HuH-7 (cell line): ENCODE data around the gene CLDN5.

ENCODE experiments used
- DNase-seq: peaks from one replicate; pipeline ENCODE4 v3.0.0; 2011; ENCODE audit warnings: low spot score

The CLDN5 gene

GRCh38 chr22:19503869-19504268, 20.3 kb downstream of the CLDN5 start:
- no peak for DNase-seq

- DNase-seq: no peak
Observed at GRCh38 chr22:19503367-19503766, 20.8 kb downstream of the CLDN5 start.

GRCh38 chr22:19501897-19502447, 22.2 kb downstream of the CLDN5 start:
- no peak for DNase-seq

- DNase-seq: no peak
Observed at GRCh38 chr22:19499880-19500242, 24.3 kb downstream of the CLDN5 start.

- DNase-seq: no peak
Observed at GRCh38 chr22:19499236-19499879, 24.9 kb downstream of the CLDN5 start.

- DNase-seq: no peak
Observed at GRCh38 chr22:19498866-19499190, 25.4 kb downstream of the CLDN5 start.

- DNase-seq: no peak
Observed at GRCh38 chr22:19498154-19498865, 25.9 kb downstream of the CLDN5 start.

GRCh38 chr22:19497245-19497644, 27.0 kb downstream of the CLDN5 start:
- DNase-seq: no peak

GRCh38 chr22:19496324-19496630, 27.9 kb downstream of the CLDN5 start:
- no peak for DNase-seq

- DNase-seq: no peak
Observed at GRCh38 chr22:19495562-19496323, 28.5 kb downstream of the CLDN5 start.

- no peak for DNase-seq
Observed at GRCh38 chr22:19494676-19495173, 29.5 kb downstream of the CLDN5 start.

- DNase-seq: no peak
Observed at GRCh38 chr22:19494001-19494560, 30.1 kb downstream of the CLDN5 start.

- DNase-seq: no peak
Observed at GRCh38 chr22:19492504-19493174, 31.6 kb downstream of the CLDN5 start.

- no peak for DNase-seq
Observed at GRCh38 chr22:19490628-19491230, 33.5 kb downstream of the CLDN5 start.

GRCh38 chr22:19488884-19489843, 35.0 kb downstream of the CLDN5 start:
- DNase-seq: no peak

GRCh38 chr22:19488285-19488684, 35.9 kb downstream of the CLDN5 start:
- no peak for DNase-seq

- DNase-seq: no peak
Observed at GRCh38 chr22:19483481-19484244, 40.5 kb downstream of the CLDN5 start.

- DNase-seq: no peak
Observed at GRCh38 chr22:19482297-19482696, 41.9 kb downstream of the CLDN5 start.

- no peak for DNase-seq
Observed at GRCh38 chr22:19480789-19481188, 43.4 kb downstream of the CLDN5 start.

- no peak for DNase-seq
Observed at GRCh38 chr22:19480173-19480568, 44.0 kb downstream of the CLDN5 start.
